Measurements from ENCODE around the gene SYT15.
"Not testable (repeated sequence)": the region's sequence is repeated elsewhere in the genome, so short reads cannot be mapped to it uniquely, and the experiment has no call there.

SYT15 gene

DNA sequence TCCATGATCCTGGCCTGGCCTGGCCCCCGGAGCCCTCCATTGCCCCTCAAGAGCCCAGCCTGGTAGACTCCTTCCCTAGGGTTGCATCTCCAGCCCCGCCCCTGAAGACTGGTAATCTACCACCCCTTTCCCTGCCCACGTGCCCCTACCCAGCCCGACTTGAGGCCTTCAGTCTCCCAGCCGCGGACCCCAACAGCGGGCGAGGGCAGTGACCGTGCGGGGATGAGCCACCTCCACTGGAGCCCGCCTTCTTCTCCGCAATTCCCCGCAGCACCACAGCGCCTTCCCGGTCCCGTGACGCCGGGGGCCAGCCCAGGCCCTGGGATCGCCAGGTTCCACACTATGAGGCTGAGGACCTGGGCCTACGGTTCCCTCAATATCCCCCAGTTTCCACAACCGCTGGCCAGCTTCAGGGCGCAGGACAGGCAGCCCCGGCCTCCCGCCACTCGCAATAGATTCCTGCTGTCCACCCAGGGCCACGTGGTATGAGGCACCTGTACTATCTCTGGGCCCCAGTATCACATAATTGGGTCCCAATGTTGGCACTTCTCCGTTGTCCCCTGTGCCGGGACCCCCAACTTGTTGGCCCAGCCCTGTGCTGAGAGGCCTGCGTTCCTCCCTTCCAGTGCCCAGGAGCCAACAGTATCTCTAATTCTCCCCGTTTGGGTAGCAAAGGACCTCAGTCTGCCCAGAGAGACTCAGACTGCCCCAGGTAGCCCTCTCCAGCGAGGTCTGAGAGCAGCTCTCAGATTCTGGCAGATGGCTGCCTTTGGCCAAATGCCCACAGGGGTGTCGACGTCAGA, 21.4 kb upstream of the SYT15 start:
- DNase-seq = no peak

DNA sequence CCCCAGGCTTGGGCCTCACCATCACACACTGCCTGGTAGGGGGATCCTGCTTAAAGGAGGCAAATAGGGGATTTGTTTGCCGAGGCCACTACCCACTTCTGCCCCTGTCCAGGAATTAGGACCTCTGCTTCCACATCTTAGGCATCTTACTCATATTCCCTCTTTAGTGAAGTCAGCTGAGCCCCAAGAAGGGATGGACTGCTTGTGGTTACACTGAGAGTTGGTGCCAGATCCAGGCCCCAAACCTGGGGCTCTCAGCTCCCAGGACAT, 20.9 kb upstream of the SYT15 start:
- no peak for DNase-seq

DNA sequence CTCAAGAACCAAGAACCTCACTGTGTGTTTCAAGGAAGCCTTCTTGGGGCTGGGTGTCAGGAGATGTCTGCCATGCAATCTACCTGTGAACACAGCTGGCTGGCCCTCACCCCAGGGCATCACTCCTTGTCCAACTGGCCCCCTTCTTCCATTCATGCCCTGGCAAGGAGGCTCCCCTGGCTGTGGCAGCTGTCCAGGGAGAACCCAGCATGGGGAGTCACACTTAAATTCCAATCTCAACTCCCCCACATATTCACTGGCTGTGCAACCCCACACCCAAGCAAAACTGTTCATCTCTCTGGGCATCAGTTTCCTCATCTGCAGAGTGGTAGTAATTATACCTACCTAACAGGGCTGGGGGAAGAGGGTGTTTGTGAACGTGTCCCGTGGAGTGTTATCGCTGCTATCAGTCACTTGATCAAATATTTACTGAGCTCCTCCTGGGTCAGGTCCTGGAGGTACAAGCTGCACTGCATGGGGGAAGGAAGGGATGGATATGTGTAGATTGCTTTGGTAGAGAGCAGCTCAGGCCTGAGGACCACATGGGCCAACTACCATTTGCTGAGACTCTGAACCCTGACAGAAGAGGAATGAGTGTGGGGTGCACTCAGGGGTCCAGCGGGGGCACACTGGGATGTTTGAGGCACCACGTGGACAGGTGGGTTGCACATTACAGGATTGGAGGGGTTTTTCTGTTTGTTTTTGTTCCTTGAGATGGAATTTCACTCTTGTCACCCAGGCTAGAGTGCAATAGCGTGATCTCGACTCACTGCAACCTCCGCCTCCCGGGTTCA, 20.3 kb upstream of the SYT15 start:
- no peak for DNase-seq

DNA sequence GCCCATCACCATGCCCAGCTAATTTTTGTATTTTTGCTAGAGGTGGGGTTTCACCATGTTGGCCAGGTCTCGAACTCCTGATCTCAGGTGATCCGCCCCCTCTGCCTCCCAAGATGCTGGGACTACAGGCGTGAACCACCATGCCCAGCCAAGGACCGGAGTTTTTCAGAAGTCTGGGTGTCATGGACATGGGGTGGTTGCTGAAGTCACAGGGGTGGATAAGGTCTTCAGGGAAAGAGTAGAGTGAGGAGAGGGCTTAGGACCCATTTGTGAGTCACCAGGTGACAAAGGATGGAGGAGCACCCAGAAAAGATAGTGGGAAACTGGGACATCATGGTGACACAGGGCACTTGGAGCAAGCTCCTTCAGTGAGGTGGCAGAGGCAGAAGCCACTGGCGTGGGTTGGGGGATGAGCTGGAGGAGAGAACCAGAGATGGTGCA, 19.7 kb upstream of the SYT15 start:
- DNase-seq = no peak

DNA sequence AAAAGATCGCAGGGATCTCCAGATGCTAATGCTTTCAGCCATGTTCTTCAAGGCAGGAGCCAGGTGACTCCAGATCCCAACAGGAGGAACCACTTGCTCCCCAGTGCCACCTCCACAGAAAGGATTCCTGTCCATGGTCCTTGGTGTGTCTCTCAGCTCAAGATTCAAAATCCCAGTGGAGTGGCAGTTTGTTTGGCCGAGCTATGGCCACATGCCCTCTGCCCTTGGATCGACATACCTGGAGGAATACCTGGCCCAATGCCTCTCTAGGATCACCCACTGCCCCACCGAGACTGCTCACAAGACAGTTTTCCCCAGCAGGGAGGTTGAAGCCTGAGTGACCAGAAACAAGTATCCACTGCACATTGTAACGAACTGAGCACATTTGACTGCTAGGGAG, 18.5 kb upstream of the SYT15 start:
- no peak for DNase-seq

DNA sequence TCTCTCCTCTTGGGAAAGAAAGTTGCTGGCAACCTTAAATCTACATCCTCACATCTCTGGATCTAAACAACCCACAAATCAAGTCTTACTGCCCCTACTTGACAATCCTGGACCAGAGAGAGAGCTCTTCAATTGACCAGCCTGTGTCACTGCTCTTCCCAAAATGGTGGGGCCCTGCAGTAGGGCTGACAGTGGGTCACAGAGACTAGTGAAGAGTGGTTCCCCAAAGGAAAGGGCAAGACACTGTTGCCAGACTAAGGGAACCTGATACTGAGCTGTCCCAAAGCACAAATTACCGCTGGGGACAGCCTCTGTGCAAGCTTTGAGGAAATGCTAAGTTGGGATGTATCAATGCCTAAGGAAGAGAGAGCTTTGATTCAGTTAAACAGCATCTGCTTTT, 18.0 kb upstream of the SYT15 start:
- no peak for DNase-seq

DNA sequence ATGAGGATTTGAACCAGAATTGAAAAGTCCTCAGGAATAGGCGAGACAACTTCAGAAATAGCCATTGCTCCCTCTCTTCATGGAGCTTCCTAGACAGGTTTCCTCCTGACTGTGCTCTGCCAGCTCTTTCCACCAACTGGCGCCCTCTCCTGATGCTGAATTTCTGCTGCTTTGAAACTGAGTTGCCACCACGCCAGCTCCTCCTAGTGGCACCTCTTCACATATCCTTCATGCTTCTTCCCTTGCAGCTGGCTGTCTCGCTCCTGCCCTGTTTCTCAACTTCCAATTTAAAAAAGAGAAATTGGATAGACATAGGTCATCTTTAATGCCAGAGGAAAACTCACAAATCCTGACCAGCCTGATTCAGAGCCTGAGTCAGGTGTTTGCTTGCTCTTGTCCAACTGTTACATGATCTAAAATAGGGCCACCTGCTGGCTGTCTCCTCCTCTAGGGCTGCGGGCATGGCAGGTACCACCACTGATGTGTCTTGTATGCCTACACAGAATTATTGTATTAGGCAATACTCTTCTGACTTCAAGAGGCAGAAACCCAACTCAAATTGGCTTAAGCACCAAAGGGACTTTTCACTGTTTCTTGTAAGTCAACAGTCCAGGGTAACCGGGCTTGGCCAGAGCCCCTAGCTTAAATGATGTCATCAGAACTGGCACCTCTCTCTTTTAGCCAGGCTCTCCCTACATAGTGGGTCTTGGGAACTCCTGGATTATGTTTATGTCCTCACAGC, 13.2 kb upstream of the SYT15 start:
- DNase-seq = peak; percentile 81

DNA sequence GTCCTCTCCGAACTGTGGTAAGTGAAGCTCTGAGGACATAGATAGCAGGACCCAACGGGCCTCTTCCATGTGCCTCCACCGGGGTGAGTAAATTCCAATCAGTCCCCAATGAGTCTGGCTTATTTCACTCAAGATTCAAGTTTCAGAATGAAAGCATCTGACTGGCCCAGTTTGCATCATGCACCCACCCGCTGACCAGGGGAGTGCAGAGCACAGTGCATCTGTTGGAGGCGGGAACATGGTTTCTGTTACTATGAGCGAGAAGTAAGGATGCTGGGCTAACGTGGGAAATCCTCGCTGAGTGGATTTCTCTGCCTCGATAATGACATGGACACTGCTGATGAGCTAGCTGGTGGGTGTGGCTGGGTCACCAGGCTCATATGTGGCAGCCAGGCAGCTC, 11.8 kb upstream of the SYT15 start:
- not testable (repeated sequence) for DNase-seq

- not testable (repeated sequence) for DNase-seq
Measured at GRCh38 chr10:46570655-46571054, 8.3 kb upstream of the SYT15 start.

DNA sequence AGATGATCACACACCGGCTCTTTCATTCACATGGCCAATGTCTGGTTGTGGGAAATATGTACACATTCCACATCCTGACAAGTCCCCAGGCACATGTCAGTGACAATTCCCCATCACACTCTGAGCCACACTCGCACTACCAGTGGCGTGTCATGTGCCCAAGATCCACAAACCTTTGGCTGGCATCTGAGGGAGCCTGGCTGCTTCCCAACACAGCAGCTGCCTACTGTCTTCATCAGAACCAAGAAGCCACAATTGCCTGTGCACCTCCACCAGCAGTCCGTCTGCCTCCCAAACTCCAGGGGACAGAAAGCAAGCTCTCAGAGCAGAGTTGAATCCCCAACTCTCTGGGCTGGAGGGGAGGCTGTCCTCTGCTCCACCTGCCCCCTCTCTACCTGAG, 6.2 kb upstream of the SYT15 start:
- DNase-seq = not testable (repeated sequence)

- not testable (repeated sequence) for DNase-seq
Measured at GRCh38 chr10:46573314-46573713, 5.6 kb upstream of the SYT15 start.

DNA sequence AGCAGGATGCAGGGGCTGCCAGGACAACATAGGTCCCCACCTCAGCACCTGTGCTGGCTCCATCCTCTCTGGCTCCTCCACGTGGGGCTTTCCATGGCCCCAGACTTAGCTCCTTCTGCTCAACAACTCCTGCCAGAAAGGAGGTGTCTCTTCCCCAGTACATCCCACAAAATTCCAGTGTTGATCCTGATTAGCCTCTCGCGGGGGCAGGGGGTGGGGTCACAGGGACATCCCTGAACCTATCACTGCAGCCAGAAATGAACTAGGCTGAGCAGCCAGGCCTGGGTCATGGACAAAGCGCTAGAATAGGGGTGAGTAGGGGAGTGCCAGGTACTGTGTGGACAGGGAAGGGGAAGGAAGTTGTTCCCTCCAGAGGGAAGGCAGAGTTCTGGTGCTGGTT, 5.0 kb upstream of the SYT15 start:
- not testable (repeated sequence) for DNase-seq

DNA sequence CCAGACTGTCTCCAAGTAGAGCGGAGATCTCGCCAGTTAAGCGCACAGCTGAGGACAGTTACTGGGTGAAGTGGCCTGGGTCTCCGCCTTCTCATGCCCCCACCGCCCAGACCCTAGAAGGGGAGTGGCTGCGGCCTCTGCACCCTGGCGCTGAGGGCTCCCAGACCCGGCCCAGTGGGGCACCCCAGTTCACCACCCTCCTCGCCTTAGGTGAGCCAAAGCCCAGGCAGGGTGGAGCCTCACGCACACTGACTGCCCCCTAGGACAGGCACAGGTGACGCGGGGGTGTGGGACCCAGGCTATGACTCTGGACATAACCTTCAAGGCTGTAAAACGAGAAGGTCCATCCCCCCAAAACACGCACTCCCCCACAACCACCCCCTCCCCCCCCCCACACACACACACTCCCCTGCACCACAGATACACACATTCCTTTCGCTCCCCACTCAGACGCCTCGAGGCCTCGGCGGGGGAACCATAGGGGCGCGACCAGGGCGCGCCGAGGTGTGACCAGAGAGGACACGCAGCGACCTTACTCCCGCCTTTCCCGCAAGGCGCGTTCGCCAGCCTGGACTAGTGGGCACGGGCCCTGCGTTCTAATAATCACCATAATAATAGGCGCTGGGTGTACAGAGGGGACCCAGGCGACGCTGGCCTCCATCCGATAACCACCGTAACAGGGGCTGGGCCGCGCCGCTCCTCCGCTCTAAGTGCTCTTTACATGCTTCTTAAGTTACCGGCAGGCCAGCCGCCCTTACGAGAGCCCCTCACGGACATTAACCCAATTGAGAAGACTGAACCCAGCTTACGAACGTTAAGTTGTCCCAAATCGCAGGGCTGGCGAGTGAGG, 1.1 kb upstream of the SYT15 start:
- DNase-seq = not testable (repeated sequence)

DNA sequence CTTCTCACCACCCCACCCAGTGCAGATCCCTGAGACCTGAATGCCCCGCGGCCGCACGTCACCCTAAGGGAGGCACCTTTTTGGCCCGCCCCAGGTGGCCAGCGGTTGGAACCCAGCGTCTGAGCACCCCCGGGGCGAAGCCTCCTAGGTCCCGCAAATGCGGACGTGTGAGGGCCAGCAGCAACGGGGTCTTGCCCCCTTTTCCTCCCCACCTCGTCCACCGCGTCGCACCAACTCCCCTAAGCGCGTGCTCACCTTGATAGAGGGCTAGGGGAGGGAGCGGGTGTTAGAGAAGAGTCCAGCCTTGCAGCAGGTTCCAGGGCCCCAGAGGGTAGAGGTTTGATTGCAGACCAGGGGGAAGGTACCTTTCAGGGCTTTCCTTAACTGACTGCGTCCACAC, 450 bp downstream of the SYT15 start:
- not testable (repeated sequence) for DNase-seq

DNA sequence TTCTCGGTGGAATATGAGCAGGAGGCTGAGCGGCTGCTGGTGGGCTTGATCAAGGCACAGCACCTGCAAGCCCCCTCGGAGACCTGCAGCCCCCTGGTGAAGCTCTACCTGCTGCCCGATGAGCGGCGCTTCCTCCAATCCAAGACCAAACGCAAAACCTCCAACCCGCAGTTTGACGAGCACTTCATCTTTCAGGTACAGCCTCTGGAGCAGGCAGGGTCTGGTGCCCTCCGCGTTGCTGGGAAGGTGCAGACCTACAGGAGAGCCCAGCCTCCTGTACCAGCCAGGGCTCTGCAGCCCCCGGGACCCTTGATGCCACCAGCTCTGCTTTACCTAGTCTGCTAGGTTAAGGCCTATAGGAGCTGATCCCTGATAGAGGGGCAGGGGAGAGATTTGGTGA, 3.1 kb downstream of the SYT15 start:
- not testable (repeated sequence) for DNase-seq

GRCh38 chr10:46582568-46582967, 3.6 kb downstream of the SYT15 start:
- DNase-seq = not testable (repeated sequence)

DNA sequence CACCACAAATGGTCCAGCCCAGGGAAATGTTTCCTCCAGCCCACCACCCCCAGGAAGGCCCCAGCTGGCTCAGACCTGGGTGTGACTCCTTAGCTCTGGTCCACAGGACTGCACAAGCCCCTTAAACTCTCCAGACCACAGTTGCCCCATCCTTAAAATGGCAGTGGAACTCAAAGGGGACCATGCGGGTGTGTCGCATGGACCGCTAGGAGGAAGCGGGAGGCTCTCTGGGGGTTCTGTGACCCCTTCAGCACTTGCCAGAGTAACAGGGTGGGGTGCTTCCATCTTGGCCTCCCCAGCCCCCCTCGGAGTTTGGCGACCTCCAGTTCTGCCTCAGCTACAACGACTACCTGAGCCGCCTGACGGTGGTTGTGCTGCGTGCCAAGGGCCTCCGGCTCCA, 5.3 kb downstream of the SYT15 start:
- DNase-seq = not testable (repeated sequence)

DNA sequence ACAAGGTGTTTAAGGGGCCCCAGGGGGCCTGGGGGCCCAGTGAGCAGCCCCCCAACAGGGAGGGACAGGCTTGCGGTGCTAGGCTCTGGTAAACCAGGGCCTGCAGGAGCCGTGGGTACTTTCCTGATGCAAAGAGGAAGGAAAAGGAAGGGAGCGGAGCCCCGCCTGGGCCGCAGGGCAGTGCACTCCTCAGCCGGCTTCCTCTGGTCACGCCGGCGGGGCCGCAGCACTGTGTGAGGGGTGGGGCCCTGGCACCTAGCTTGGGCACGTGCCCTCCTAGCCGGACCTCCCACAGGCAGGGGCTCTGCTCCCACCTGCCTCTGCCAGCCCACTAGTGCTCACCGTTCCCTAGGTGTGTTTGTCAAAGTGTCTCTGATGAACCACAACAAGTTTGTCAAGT, 6.3 kb downstream of the SYT15 start:
- not testable (repeated sequence) for DNase-seq

GRCh38 chr10:46587546-46587945, 8.6 kb downstream of the SYT15 start:
- not testable (repeated sequence) for DNase-seq

- DNase-seq = not testable (repeated sequence)
Measured at GRCh38 chr10:46588221-46588620, 9.3 kb downstream of the SYT15 start.

GRCh38 chr10:46589589-46589988, 10.7 kb downstream of the SYT15 start:
- DNase-seq = not testable (repeated sequence)

DNA sequence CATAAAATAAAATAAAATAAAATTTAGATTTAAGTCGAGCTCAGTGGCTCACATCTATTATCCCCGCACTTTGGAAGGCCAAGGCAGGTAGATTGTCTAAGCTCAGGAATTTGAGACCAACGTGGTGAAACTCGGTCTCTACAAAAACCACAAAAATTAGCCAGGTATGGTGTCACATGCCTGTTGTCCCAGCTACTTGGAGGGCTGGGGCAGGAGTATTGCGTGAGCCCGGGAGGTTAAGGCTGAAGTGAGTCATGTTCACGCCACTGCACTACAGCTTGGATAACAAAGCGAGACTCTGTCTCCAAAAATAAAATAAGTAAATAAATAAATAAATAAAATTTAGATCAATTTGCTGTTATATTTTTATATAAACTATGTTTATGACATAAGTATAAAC, 12.1 kb downstream of the SYT15 start:
- not testable (repeated sequence) for DNase-seq

- not testable (repeated sequence) for DNase-seq
Measured at GRCh38 chr10:46593307-46593706, 14.4 kb downstream of the SYT15 start.

Data from kidney glomerular epithelial cell (primary cell).